A549 treated with DMSO at 1 μM for 4 hours (cell line): ENCODE measurements around the gene ARHGAP6. TPM values are rescaled to one million over a fixed set of nuclear protein-coding genes. Genes with fewer than 3 reads are reported as not detected.

Experiments
- total RNA-seq: library from RNA; stranded (reverse); fragments of 200-300 nt; extraction: Qiagen RNA extraction; gene quantifications from 5 replicates; pipeline ENCODE4 v1.2.3, GENCODE V29; 2022; ENCODE audit warnings: low read depth

Gene ARHGAP6, protein sequence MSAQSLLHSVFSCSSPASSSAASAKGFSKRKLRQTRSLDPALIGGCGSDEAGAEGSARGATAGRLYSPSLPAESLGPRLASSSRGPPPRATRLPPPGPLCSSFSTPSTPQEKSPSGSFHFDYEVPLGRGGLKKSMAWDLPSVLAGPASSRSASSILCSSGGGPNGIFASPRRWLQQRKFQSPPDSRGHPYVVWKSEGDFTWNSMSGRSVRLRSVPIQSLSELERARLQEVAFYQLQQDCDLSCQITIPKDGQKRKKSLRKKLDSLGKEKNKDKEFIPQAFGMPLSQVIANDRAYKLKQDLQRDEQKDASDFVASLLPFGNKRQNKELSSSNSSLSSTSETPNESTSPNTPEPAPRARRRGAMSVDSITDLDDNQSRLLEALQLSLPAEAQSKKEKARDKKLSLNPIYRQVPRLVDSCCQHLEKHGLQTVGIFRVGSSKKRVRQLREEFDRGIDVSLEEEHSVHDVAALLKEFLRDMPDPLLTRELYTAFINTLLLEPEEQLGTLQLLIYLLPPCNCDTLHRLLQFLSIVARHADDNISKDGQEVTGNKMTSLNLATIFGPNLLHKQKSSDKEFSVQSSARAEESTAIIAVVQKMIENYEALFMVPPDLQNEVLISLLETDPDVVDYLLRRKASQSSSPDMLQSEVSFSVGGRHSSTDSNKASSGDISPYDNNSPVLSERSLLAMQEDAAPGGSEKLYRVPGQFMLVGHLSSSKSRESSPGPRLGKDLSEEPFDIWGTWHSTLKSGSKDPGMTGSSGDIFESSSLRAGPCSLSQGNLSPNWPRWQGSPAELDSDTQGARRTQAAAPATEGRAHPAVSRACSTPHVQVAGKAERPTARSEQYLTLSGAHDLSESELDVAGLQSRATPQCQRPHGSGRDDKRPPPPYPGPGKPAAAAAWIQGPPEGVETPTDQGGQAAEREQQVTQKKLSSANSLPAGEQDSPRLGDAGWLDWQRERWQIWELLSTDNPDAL (N-terminal part only)
- total RNA-seq, result not detected in 5 replicates

GRCh38 chrX:11665168-11666111, at the start of gene ARHGAP6:
Gene ARHGAP6, minus strand, starts transcription at chrX:11665920. Its CDS starts 1,092 bp downstream, at chrX:11664828.

GRCh38 chrX:11293113-11293512, 372.6 kb downstream of the ARHGAP6 start, which contains the start of gene AMELX:
Gene AMELX, plus strand, starts transcription at chrX:11293413. Its CDS starts 1,376 bp downstream, at chrX:11294789.

GRCh38 chrX:11111037-11111851, 554.5 kb downstream of the ARHGAP6 start, which contains the start of gene HCCS:
Gene HCCS, plus strand, starts transcription at chrX:11111332. Its CDS starts 729 bp downstream, at chrX:11112061.

Other genes with a start within 250 kb of the ARHGAP6 start
- gene MSL3, start 92.3 kb upstream of the ARHGAP6 start, total RNA-seq, result 21.0 to 23.5 TPM (median 23.0 TPM) in 5 replicates